Measurements from ENCODE around the gene TUBGCP2.

The TUBGCP2 gene

DNA sequence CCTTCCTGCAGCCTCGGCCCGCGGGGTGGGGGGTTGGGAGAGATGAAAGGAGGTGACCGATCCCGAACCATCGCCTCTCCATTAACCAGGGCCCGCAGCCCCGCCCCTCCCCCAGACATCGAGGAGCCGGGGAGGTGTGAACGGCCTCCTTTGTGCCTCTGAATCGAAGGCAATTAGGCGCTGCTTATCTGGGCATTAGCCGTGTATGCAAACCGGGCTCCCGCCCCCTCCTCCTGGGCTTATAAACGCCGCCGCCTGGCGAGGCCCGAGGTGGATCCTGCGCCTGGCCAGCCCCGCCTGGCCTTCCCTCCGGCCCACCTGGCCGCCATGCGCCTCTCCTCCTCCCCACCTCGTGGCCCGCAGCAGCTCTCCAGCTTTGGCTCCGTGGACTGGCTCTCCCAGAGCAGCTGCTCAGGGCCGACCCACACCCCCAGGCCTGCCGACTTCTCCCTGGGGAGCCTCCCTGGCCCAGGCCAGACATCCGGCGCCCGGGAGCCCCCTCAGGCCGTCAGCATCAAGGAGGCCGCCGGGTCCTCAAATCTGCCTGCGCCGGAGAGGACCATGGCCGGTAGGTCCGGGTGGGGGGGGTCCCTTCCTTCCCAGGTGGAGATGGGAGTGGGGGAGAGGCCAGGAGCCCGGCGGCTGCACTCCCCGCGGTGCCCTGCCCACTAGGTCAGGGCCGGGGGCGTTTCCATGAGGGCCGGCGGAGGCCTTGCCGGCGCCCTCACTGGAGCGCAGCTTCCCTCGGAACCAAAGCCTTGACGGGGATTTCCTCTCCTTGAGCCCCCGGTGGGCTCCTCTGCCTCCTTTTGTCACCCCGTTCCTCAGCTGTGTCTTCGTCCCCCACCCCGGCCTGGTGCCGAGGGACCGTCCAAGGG is 70.8 kb downstream of the TUBGCP2 start, which contains the start of gene VENTX:
Gene VENTX, plus strand, starts transcription at position 268 of the 878 bp plus-strand sequence. Its CDS starts 60 bp downstream, at position 328.
- no peak for TF ChIP-seq SIN3A (IDR thresholded peaks at IDR 0.05; ENCODE audit: borderline replicate concordance, insufficient read depth, low read length)
- no peak for TF ChIP-seq POLR2AphosphoS5 (IDR thresholded peaks at IDR 0.05; ENCODE audit: low read depth, low read length)
- no peak for TF ChIP-seq FOXP2 (optimal IDR thresholded peaks at IDR 0.05; ENCODE audit: borderline replicate concordance, extremely low read depth, extremely low read length, insufficient read depth)
- TF ChIP-seq, protein P1, sequence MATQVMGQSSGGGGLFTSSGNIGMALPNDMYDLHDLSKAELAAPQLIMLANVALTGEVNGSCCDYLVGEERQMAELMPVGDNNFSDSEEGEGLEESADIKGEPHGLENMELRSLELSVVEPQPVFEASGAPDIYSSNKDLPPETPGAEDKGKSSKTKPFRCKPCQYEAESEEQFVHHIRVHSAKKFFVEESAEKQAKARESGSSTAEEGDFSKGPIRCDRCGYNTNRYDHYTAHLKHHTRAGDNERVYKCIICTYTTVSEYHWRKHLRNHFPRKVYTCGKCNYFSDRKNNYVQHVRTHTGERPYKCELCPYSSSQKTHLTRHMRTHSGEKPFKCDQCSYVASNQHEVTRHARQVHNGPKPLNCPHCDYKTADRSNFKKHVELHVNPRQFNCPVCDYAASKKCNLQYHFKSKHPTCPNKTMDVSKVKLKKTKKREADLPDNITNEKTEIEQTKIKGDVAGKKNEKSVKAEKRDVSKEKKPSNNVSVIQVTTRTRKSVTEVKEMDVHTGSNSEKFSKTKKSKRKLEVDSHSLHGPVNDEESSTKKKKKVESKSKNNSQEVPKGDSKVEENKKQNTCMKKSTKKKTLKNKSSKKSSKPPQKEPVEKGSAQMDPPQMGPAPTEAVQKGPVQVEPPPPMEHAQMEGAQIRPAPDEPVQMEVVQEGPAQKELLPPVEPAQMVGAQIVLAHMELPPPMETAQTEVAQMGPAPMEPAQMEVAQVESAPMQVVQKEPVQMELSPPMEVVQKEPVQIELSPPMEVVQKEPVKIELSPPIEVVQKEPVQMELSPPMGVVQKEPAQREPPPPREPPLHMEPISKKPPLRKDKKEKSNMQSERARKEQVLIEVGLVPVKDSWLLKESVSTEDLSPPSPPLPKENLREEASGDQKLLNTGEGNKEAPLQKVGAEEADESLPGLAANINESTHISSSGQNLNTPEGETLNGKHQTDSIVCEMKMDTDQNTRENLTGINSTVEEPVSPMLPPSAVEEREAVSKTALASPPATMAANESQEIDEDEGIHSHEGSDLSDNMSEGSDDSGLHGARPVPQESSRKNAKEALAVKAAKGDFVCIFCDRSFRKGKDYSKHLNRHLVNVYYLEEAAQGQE (IDR thresholded peaks at IDR 0.05; ENCODE audit: insufficient read depth in 1 of 2, low read depth in 2 of 2, low read length in 2 of 2), result no peak
- no peak for TF ChIP-seq TAF1 (IDR thresholded peaks at IDR 0.05; ENCODE audit: borderline replicate concordance, insufficient read depth, low read length)

GRCh38 chr10:133237241-133237587 is 71.5 kb downstream of the TUBGCP2 start:
- TF ChIP-seq TAF1 (IDR thresholded peaks at IDR 0.05; ENCODE audit: borderline replicate concordance, insufficient read depth, low read length) (no peak), FOXP2 (optimal IDR thresholded peaks at IDR 0.05; ENCODE audit: borderline replicate concordance, extremely low read depth, extremely low read length, insufficient read depth) (no peak), SIN3A (IDR thresholded peaks at IDR 0.05; ENCODE audit: borderline replicate concordance, insufficient read depth, low read length) (no peak), POLR2AphosphoS5 (IDR thresholded peaks at IDR 0.05; ENCODE audit: low read depth, low read length) (no peak)
- TF ChIP-seq, protein P1 (IDR thresholded peaks at IDR 0.05; ENCODE audit: insufficient read depth in 1 of 2, low read depth in 2 of 2, low read length in 2 of 2), result no peak

DNA sequence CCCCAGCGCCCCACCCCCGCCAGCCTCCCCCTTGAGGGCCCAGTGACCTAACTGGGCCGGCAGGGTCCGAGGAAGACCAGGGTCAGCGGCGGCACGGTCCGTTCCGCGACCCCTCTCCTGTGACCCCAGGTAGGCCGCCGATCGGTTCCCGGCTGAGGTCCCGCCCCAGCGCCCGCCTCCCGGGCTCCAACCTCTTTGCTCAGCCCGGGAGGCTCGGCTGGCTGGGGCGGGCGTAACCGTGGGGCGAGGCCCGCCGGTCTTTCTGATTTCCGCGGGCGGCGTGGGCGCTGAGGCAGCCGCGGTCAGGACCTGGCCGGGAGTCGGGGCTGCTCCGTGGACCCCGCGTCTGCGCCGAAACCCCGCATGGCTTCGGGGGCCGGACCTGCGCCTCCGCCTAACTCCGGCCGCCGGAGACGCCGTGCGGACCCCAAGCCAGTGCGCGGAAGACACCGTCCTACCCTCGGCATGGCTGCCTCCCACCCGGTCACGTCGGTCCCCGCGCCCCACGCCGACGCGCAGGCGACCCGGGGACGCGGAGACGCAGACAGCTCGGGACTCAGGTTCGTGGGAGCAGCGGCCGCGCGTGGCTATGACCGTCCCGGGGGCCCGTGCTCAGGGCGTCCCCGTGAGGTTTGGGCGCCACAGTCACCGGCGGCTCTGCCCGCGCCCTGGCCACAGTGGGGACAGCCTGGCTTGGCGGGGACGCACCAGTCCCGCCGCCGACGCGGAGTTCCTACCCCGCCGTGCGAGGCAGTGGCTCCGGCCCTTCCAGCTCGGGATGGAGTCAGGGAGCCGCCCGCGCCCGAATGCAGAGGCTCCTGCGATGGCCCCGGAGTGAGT is 72.1 kb downstream of the TUBGCP2 start:
- TF ChIP-seq POLR2AphosphoS5 (IDR thresholded peaks at IDR 0.05; ENCODE audit: low read depth, low read length), result no peak
- no peak for TF ChIP-seq TAF1 (IDR thresholded peaks at IDR 0.05; ENCODE audit: borderline replicate concordance, insufficient read depth, low read length)
- TF ChIP-seq FOXP2 (optimal IDR thresholded peaks at IDR 0.05; ENCODE audit: borderline replicate concordance, extremely low read depth, extremely low read length, insufficient read depth), result no peak
- TF ChIP-seq, protein P1 (IDR thresholded peaks at IDR 0.05; ENCODE audit: insufficient read depth in 1 of 2, low read depth in 2 of 2, low read length in 2 of 2), result no peak
- TF ChIP-seq SIN3A (IDR thresholded peaks at IDR 0.05; ENCODE audit: borderline replicate concordance, insufficient read depth, low read length), result no peak

DNA sequence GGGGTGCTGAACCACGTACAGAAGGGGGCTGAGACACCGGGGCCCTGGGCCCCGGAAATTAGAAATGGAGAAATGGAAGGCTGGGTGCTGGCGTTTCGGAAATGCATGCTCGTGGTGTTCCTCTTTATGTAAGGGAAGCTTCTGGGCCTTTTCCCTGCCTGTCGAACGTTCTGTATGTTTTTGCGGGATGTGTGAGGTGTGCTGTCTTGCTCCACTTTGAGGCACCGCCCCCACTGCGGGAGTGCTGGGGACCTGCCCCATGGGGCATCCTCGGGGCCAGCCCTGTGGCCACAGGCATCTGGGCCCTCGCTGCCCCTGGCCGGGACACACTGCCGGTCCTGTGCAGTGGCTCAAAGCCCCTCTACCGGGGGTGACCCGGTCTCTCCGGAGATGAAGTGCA is 72.7 kb downstream of the TUBGCP2 start:
- TF ChIP-seq SIN3A (IDR thresholded peaks at IDR 0.05; ENCODE audit: borderline replicate concordance, insufficient read depth, low read length) (no peak), FOXP2 (optimal IDR thresholded peaks at IDR 0.05; ENCODE audit: borderline replicate concordance, extremely low read depth, extremely low read length, insufficient read depth) (no peak), POLR2AphosphoS5 (IDR thresholded peaks at IDR 0.05; ENCODE audit: low read depth, low read length) (no peak), TAF1 (IDR thresholded peaks at IDR 0.05; ENCODE audit: borderline replicate concordance, insufficient read depth, low read length) (no peak)
- TF ChIP-seq, protein P1 (IDR thresholded peaks at IDR 0.05; ENCODE audit: insufficient read depth in 1 of 2, low read depth in 2 of 2, low read length in 2 of 2), result no peak
